NCI-H187 (cell line): ENCODE results near the gene AK5.

ENCODE experiments used
- DNase-seq, 2 experiments: peaks; one replicate each; lab custom pipeline; 2025; lab: John Stamatoyannopoulos, UW

AK5 gene, protein sequence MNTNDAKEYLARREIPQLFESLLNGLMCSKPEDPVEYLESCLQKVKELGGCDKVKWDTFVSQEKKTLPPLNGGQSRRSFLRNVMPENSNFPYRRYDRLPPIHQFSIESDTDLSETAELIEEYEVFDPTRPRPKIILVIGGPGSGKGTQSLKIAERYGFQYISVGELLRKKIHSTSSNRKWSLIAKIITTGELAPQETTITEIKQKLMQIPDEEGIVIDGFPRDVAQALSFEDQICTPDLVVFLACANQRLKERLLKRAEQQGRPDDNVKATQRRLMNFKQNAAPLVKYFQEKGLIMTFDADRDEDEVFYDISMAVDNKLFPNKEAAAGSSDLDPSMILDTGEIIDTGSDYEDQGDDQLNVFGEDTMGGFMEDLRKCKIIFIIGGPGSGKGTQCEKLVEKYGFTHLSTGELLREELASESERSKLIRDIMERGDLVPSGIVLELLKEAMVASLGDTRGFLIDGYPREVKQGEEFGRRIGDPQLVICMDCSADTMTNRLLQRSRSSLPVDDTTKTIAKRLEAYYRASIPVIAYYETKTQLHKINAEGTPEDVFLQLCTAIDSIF

DNA sequence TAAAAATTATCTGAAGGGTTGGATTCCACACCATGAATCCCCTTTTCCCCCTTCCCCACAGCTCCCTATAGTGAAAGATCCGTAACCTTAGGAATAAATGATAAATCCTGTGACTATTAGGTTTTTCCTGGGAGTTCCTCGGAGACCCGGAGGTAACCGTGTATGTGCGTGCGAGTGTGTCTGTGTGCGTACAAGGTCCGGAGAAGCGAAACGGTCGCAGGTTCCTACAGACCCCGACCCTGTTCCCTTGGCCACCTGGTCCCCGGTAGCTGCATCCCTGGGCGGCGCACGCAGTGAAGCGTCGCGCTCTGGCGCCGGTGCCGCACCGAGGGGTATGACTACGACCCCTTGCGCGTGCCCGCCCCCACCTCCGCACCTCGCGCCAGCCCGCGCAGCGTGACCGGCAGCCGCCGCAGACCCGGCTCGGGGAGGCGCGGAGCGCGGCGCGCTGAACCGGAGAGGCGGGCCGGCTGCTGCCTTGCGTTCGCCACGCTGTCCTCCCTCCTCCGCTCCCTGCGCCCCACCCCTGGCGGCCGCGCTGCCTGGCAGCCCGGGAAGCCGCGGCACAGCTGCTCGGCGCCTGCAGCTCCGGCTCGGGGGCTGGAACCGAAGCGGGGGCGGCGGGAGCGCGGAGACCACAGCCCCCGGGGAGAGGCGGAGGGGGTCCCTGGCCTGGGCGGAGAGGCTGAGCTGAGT is at the start of gene AK5:
Gene AK5 (plus strand): TSS at position 529 of the 696 bp plus-strand sequence. CDS start 295 bp downstream, outside the sequence.
- DNase-seq: no peak

DNA sequence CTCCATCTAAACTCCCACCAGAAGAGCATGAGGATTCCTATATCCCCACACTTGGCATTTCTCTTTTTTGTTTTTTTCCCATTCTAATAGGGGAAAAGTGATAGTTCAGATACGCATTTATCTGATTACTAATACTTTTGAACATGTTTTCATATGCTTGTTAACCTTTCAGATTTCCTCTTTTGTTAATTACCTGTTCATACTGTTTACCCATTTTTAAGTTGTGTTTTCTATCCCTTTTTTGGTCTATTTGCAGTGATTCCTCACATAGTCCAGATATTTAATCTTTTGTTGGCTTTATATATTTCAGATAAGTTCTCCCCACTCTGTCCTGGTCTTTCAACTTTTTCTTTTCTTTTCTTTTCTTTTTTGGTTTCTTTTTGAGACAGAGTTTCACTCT is 49.0 kb upstream of the AK5 start:
- no peak for DNase-seq

DNA sequence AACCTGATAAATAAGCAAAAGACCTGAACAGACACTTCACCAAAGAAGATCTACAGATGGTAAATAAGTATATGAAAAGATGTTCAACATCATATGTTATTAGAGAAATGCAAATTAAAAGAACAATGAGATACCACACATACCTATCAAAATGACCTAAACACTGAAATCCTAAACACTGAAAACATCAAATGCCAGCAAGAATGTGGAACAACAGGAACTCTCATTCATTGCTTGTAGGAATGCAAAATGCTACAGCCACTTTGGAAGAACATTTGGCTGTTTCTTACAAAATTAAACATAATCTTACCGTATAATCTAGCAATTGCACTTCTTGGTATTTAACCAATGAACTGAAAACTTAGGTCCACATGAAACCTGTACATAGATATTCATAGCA is 47.7 kb upstream of the AK5 start:
- DNase-seq: no peak

DNA sequence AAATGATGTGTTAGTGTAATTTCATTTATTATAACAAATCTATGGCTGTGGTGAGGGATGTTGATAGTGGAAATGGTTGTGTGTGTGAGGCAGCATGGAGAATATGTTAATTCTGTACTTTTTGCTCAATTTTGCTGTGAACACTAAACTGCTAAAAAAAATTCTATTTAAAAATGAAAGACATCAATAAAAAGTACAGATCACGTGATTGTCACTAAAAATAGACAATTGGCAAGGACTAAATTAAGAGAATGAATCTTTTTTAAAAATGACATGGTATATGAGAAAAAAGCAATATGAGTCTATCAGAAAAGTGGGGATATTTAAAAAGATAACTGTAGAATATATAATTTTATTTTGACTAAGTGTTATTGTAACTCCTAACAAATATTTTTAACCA is 46.9 kb upstream of the AK5 start:
- no peak for DNase-seq

DNA sequence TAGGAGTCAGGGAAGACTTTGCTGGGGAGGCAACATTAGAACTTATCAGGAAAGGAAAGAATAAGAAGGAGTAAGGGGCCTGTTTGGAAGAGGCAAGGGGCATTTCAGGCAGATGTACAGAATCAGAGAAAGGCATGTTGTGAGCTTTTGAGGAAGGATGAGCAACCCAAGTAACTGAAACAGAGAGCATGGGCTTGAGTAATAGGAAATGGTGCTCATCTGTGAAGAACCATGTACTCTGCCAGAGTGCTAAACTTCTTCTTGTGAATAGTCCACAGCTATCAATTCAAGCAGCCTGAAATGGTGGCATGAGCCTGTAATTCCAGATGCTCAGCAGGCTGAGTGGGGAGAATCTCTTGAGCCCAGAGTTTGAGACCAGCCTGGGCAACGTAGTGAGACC is 43.4 kb upstream of the AK5 start:
- DNase-seq: no peak

DNA sequence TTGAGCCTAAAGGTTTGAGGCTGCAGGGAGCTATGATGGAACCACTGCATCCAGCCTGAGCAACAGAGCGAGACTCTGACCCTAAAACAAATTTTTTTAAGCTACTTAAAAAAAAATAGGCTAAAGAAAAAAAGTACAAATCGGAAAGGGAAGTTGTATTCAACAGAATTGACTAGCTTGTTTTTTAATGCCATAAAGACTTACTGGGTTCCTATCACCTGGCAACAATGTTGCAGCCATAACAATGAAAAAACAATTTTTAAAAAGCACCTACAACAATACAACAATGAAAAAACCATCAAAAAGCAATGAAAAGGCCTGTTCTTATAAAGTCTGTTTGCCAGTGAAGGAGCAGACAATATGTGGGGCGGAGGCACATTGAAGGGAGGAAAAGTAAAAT is 42.5 kb upstream of the AK5 start:
- no peak for DNase-seq

DNA sequence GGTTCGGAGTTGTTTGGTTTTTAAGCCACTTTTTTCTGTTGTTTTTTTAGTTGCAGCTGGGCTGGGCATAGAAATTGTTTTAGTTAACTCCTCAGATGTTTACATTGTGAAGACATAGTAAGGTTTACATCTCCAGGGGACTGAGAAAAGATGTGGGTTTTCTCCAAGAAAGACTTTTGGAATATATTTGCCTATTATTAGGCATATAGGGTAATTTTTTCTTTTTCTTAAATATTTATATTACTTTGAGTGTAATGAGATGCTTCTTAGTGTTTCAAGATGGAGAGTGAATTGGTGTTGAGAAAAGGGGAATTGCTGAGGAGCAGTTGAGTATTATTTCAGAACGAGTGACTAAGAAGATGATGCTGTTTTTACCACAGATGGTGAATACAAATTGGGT is 36.0 kb upstream of the AK5 start:
- no peak for DNase-seq

DNA sequence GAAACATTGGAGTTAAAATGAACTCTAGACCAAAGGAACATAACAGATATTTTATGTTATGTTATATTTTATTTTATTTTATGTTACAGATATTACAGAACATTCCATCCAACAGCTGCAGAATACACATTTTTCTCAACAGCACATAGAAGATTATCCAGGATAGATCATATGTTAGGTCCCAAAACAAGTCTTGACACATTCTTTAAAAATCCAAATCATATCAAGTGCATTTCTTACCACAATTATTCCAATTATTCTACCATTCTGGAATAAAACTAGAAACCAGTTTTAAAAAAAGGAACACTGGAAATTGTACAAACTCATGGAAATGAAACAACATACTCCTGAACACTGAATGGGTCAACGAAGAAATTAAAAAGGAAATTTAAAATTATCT is 31.7 kb upstream of the AK5 start:
- DNase-seq: no peak

DNA sequence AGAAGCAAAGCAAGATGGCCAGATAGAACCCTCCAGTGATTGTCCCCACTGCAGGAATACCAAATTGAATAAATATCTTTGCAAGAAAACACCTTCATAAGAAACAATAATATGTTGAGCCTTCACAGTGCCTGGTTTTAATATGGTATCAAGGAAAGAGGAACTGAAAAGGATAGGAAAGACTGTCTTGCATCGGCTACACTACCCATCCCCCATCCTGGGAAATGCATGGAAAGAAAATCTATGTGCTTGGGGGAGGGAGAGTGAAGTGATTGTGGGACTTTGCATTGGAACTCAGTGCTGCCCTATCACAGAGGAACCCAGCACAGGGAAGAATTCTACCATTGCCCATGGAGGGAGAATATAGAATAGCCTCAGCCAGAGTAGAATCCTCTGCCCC is 28.6 kb upstream of the AK5 start:
- no peak for DNase-seq

DNA sequence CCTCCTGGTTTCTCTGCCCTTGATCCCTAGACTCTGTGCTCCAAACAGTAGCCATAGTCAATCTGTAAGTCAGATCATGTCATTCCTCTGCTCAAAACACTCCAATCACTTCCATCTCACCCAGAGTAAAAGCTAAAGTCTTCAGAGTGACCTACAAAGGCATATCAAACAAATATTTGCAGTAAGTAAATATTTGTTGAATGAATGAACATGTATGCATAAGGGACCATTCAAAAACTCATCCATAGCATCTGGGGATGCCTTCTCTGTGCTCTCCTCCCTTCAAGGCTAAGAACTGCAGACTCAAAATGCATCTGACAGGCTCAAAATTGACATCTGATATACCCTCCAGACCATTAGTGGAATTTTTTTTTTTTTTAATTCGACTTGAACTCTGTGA is 18.1 kb upstream of the AK5 start:
- no peak for DNase-seq

DNA sequence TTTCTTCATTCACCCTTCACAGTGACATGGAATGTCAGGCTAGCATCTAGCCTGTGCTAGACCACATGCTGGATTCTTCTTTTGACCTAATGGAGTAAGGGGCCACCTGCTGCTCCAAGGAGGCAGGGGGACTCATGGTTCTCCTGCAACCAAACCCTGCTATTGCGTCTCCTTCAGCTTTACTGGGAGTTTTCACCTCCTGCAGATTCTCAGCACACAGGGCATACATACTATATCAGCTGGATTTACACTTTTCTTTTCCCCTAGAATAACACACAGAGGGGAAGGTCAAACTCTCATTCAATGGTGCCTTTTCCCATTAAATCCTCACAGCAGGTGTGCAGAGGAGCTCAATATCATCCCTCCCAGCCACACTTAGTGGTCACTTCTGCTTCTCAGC is 16.6 kb upstream of the AK5 start:
- no peak for DNase-seq

DNA sequence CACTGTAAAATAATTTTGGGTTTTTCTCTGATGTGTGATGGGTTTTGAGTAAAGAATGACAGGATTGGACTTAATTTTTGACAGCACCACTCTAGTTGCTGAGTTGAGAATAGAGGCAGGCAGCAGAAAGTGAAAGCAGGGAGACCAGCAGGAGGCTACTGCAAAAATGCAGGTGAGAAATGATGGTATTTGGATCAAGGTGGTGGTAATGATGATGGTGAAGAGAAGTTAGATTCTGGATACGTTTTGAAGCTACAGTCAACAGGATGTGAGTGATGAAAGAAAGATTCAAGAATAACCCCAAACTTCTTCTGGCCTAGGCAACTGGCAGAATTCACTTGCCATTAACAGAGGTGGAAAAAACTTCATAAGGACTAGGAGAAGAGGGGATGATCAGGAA is 14.8 kb upstream of the AK5 start:
- DNase-seq: no peak

DNA sequence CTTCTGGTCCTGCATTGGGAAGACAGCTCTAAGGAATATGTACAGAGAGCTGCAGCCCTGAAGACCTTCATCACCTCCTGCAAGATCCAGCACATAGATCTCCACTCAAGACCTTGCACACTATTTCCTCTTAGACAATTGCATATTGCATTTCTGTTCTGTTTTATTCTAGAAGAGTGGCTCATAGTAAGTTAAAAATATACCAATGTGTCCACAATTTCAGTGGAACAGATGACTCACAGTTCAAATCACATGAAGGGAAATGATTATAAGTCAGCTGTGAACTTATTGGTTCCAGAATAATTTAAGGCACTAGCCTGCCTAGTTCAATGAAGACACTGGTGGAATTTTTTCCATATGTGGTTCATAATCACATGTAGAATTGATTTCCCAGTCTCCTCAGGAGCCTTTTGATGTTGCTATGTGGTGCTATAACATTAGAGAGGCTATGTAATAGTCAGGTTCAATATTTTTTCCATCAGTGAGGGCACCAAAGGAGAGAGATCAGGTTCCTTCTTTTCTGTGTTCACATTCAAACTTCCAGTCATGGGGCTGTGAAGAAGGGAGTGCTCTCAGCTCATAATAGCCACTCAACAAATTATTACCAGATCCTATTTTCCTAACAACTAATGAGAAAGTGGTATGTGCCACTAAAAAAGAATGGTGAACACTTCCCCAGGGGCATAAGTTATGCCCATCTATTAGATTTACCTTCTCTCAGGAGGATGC is 9.8 kb upstream of the AK5 start:
- DNase-seq: no peak

DNA sequence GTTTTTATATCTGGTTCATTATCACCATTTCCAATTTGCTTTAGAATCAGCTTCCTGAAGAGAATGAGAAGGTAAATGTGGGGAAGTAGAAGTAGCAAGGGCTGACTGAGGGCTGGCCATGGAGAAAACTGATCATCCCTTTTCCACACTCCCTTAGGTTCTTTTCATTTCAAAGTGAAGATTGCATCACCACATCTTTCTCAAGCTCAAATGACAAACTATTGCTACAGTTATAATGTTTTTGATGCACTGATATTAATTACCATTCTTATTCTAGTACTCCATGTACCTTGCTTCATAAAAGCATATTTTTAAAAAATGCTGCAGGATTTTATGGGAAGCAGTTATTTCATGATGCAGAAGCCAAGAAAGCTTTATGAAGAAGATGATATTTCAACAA is 7.9 kb upstream of the AK5 start:
- no peak for DNase-seq

DNA sequence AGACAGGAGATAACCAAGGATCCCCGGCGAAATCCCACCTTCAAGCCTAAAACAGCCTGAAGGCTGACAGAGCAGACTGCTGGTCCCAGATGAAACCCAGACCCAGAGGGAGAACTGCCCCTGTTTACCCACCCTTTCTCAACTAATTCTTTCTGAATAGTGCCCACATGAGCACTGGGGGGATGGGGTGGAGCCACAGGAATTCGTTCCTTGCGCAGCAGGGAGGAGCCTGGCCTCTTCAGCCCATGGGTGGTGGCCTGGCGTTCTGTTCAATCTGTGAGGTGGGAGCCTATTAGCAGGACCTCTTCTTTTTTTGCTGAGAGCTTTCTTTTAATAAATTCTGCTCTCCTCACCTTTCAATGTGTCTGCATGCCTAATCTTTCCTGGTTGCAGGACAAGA is 6.6 kb upstream of the AK5 start:
- no peak for DNase-seq

DNA sequence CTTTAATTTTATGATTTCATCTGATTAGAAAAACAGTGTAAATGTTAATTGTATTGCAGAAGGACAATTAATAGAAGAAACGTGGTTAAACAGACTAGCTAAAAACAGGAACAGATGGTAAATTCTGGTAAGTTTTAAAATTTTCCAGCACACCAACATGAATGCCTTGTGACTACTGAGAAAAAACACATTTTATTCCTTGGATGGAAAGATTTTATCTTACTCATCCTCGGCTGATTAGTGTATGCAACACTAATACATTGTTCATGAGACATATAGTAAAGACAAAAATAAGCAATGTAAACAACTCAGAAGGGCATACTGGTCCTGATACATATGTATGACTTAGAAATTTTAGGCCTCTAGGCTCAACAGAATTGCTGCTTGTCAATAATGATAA is 4.9 kb upstream of the AK5 start:
- no peak for DNase-seq

DNA sequence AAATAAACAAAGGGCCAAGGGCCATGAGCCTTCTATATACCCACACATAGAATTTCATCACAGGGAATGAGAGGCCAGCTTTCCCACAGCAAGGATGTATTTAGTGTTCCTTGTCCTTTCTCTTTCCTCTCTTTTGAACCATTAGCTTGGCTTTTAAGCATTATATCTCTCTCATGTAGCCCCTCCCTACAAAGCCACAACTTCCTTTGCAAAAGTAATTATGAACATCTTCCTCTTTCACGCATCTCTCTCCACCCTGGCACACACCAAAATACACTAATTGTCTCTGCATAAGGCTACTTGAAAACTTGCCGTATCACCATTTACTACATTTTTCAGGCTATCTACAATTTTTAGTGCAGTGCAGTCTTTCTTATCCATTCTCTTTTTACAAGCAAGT is 1.9 kb upstream of the AK5 start:
- no peak for DNase-seq

DNA sequence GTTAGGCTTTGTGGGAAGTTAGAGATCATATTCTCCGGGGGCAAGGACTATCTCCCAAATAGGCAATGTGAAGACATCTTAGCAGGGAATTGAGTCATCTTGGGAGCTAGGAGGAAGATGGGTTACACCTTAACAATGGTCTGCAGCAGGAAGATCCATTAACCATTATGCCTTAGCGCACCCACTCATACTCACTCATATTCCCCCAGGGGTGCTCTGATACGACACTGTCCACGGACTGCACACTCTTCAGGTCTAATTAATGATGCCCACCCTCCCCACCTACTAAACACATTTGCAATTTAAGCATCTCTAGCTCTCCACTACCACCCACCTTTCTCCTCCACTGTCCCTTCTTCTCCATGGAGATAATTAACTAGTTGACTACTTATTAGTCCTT is 857 bp upstream of the AK5 start:
- DNase-seq: no peak

DNA sequence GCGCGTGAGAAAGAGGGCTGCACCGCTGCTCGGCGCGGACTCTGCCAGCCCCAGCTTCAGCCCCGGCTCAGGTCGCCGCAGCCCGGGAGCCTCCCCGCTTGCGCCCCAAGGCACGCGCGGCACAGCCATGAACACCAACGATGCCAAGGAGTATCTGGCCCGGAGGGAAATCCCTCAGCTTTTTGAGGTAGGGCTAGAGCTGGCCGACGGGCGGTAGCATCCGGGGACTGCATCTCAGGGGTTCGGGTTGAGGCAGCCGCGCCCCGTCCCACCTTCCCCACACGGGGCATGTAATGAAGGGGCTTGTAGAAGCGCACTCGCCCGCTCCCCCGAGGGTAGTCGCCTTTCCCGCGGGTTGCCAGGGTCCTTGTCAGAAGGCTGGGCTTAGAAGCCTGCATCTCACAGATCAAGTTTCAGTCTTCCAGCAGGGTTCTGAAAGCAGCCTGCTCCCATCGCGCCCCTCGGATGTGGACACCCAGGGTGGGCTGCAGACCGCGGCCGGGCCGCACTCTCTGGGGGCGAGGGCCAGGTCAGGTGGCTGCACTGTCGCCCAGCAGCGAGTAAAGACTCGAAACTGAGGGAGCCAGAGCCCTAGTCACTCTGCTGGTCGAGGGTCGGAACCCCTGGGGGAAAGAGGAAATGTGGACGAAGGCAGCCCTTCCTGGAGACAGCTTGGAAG is 507 bp downstream of the AK5 start:
- DNase-seq: no peak

DNA sequence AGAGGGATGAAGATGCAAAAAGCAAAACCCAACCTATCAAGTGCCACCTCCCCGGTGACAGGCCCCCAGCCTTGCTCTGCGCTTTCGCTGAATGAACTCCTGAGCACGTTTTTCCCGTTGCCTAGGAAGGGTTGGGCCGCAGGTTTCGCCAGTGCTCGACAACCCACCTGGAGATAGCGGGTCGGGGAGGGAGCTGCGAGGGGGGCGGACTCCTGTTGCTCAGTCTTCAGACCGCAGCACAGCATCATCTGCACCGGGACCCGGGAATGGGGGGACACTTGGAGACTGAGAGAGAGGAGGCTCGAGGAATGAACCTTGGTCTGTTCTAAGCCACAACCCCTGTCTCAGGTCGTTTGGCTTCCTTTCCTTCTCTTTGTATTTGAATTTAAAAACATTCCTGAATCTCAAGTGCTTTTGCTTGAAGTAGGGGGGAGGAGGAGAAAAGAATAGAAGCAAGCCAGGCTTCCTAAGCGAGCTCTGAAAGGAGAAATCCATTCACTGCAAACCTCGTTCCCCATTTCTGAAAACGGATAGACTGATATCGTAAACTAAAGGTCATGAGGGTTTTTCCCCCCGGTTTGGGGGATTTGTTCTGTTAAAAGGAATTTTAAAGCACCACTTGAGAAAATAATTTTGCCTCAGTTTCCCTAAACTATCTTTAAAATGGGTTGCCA is 1.2 kb downstream of the AK5 start:
- DNase-seq: no peak

DNA sequence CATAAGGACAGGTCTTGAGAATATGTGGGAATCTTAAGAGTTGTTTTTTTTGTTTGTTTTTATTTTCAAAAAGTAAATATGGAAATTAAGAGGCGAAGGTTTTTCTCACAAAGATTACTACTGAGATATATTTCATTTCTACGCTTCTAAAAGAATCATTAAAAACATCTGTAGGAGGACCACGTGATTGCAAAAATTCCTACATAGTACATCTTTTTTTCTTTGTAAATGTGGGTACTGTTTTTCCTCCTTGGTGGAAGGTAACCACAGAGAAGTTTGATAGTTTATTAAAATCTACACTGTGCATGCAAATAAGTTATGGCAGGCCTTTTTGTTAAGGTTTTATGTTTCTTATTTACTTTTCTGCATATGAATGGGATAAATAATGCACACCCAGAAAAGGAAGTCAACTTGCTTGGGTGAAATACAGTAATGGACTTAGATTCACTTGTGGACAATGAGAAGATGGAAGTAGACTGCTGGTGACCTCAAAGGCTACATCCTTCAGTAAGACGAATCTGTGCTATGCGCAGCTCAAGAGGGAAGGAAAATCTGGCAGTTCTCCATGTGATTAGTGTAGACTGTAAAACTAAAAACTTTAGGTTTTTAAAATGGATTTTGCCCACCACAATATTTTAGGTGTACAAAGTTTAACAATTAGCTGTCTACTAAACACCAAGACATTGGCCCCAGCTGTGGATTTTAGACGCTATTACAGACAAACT is 2.0 kb downstream of the AK5 start:
- no peak for DNase-seq
